ENCODE results near the gene SYNJ2.

Gene SYNJ2

GRCh38 chr6:158026901-158027589 is 45.4 kb downstream of the SYNJ2 start:
- peak in 7 of 51 donors; percentile 24 to 41 (median 32) for DNase-seq

- peak in 1 of 51 donors; percentile 31 for DNase-seq
These were observed 46.1 kb downstream of the SYNJ2 start for GRCh38 chr6:158027590-158028285.

GRCh38 chr6:158028421-158028820 is 46.8 kb downstream of the SYNJ2 start:
- DNase-seq: no peak

- no peak for DNase-seq
These were observed 47.2 kb downstream of the SYNJ2 start for GRCh38 chr6:158028876-158029275.

GRCh38 chr6:158029668-158030230 is 48.1 kb downstream of the SYNJ2 start:
- DNase-seq: no peak

- no peak for DNase-seq
These were observed 49.0 kb downstream of the SYNJ2 start for GRCh38 chr6:158030380-158031300.

GRCh38 chr6:158031381-158032353 is 50.0 kb downstream of the SYNJ2 start:
- DNase-seq: peak in 1 of 51 donors; percentile 50

GRCh38 chr6:158032354-158032733 is 50.7 kb downstream of the SYNJ2 start:
- DNase-seq: no peak

- no peak for DNase-seq
These were observed 51.6 kb downstream of the SYNJ2 start for GRCh38 chr6:158033077-158033750.

GRCh38 chr6:158033751-158034702 is 52.4 kb downstream of the SYNJ2 start:
- no peak for DNase-seq

- DNase-seq: no peak
These were observed 54.6 kb downstream of the SYNJ2 start for GRCh38 chr6:158036261-158036660.

- no peak for DNase-seq
These were observed 55.4 kb downstream of the SYNJ2 start for GRCh38 chr6:158037021-158037420.

GRCh38 chr6:158037771-158038170 is 56.1 kb downstream of the SYNJ2 start:
- DNase-seq: peak in 1 of 51 donors; percentile 27

- no peak for DNase-seq
These were observed 56.9 kb downstream of the SYNJ2 start for GRCh38 chr6:158038291-158039177.

GRCh38 chr6:158039178-158039557 is 57.5 kb downstream of the SYNJ2 start:
- DNase-seq: no peak

GRCh38 chr6:158039571-158040050 is 57.9 kb downstream of the SYNJ2 start:
- peak in 20 of 51 donors; percentile 20 to 64 (median 34) for DNase-seq

- peak in 2 of 51 donors; percentile 47 to 61 for DNase-seq
These were observed 58.6 kb downstream of the SYNJ2 start for GRCh38 chr6:158040051-158040803.
